Measurements from ENCODE around the gene ZNF436. TPM values are rescaled to one million over a fixed set of nuclear protein-coding genes. Genes with fewer than 3 reads are reported as not detected.

ZNF436 gene
- total and polyA plus RNA-seq, 2 of the 8 experiments (the other 6 are each of a cell fraction or from before 2014, with no cell fraction given): 0.65 to 1.8 TPM

DNA sequence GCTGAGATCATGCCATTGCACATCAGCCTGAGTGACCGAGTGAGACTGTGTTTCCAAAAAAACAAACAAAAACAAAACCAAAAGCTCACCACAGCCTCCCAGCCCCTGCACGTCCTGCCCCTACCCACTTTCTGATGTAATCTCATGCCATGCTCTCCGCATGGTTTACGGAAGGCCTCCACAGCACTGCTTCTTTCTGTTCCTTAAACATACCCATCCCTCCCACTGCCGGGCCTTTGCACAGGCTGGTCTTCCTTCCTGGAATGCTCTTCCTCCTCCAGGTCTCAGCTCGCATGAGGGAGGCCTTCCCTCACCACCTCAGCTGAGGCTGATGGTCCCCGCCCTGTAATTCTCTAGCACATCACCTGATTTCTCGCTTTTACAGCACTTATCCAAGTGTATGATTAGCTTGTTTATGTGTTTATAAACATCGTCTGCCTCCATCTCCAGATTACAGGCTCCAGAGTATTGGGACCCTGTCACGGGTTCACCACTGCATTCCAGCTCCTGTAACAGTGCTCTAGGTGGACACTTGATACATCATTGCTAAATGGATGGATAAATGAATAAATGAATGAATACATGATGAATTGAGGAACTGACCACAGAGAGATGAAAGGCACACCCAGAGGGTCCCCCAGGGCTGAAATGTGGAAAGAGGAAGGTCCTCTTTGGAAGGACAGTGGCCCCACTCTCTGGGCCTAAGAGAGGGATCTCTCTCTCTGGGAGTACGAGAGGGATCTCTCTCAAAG is 32.8 kb upstream of the ZNF436 start (continued):
- TF ChIP-seq, protein P1, sequence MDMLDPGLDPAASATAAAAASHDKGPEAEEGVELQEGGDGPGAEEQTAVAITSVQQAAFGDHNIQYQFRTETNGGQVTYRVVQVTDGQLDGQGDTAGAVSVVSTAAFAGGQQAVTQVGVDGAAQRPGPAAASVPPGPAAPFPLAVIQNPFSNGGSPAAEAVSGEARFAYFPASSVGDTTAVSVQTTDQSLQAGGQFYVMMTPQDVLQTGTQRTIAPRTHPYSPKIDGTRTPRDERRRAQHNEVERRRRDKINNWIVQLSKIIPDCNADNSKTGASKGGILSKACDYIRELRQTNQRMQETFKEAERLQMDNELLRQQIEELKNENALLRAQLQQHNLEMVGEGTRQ (IDR thresholded peaks at IDR 0.05; ENCODE audit: low read length): no peak
- TF ChIP-seq CHD2 (IDR thresholded peaks at IDR 0.05; ENCODE audit: low read length) (no peak), EZH2 (IDR thresholded peaks at IDR 0.05; ENCODE audit: low read depth, low read length, severe bottlenecking) (no peak), TBP (IDR thresholded peaks at IDR 0.05; ENCODE audit: low read depth, low read length) (no peak), CREB1 (IDR thresholded peaks at IDR 0.05) (no peak)
